HepG2 (cell line): ENCODE measurements around the gene LITAF. TPM values are rescaled to one million over a fixed set of nuclear protein-coding genes. Genes with fewer than 3 reads are reported as not detected.

Source experiments
- ATAC-seq: fragments of 200-7000 bp; cut with Tn5 transposase; 3 replicates; pipeline ENCODE4 v1.9.1; 2020; ENCODE audit warnings: mild to moderate bottlenecking, moderate library complexity
- BruUV-seq: library from RNA; stranded (reverse); fragments of 400-500 nt; replicated peaks from 2 replicates; lab custom pipeline; 2021; lab: Mats Ljungman, UMichigan
- CTCF ChIA-PET: fragments of 300-600 bp; formaldehyde crosslinking; extraction: SDS; loops from one replicate; lab custom pipeline; 2021; ENCODE audit warnings: low total read pairs, inconsistent platforms, low intra/inter-chr PET ratio; lab: Yijun Ruan, JAX
- POLR2A ChIA-PET: fragments of 350-600 bp; sonication (Branson Sonifier 250); formaldehyde crosslinking; loops from one replicate; lab custom pipeline; 2020; ENCODE audit warnings: antibody characterized with exemption, inconsistent platforms; lab: Yijun Ruan, JAX
- DNase-seq: peaks from one replicate; pipeline ENCODE4 v3.0.0-alpha.2; 2015; ENCODE audit warnings: low spot score
- FAIRE-seq: peaks from 3 replicates; lab custom pipeline; 2011; peaks lifted over from hg19 to GRCh38; lab: Jason Lieb, UNC
- H2AFZ ChIP-seq: one replicate; pipeline ENCODE4 v1.6.1; 2011; ENCODE audit warnings: low read length, inconsistent platforms
- H3K27ac ChIP-seq: fragments of 300-600 bp; 3 replicates; pipeline ENCODE4 v1.8.0; 2011; ENCODE audit warnings: mixed run types, mild to moderate bottlenecking, mixed read lengths, low read length, inconsistent platforms; ENCODE audit not compliant: insufficient read depth; ENCODE audit errors: extremely low read length
- H3K27me3 ChIP-seq, 2 experiments: fragments of 200-600 bp in 1 of 2; 2 replicates in 1 of 2; 3 replicates in 1 of 2; pipeline versions ENCODE4 v1.6.0 to v1.8.0; 2011; ENCODE audit warnings: low read length in 2 of 2, mild to moderate bottlenecking in 2 of 2, moderate library complexity in 2 of 2, inconsistent platforms in 1 of 2; ENCODE audit not compliant: insufficient read depth in 2 of 2, control insufficient read depth in 1 of 2
- H3K36me3 ChIP-seq, 2 experiments: fragments of 200-600 bp in 1 of 2; replicated peaks in 1 of 2; 2 replicates in 1 of 2; 3 replicates in 1 of 2; pipeline versions ENCODE4 v1.5.1 to v1.8.0; 2011; ENCODE audit warnings: low read length in 2 of 2, inconsistent platforms in 1 of 2; ENCODE audit not compliant: insufficient read depth in 2 of 2, control insufficient read depth in 1 of 2
- H3K4me1 ChIP-seq: 2 replicates; pipeline ENCODE4 v1.5.1; 2012; ENCODE audit warnings: low read length, inconsistent platforms; ENCODE audit not compliant: insufficient read depth
- H3K4me2 ChIP-seq: 2 replicates; pipeline ENCODE4 v1.6.0; 2011; ENCODE audit warnings: low read depth, low read length, inconsistent platforms
- H3K4me3 ChIP-seq, 3 experiments: fragments of 200-600 bp in 1 of 3; sonication (generic), shearing (Covaris generic) in 1 of 3; replicated peaks in 1 of 3; 2 replicates each; pipeline ENCODE4 v1.5.1; 2011 to 2016; ENCODE audit warnings: low read length in 3 of 3, inconsistent platforms in 2 of 3, low read depth in 2 of 3, mild to moderate bottlenecking in 2 of 3, control low read depth in 1 of 3, mixed read lengths in 1 of 3; ENCODE audit not compliant: insufficient read depth in 1 of 3
- H3K79me2 ChIP-seq: one replicate; pipeline ENCODE4 v1.6.1; 2011; ENCODE audit warnings: low read length, inconsistent platforms; ENCODE audit not compliant: insufficient read depth
- H3K9ac ChIP-seq: 2 replicates; pipeline ENCODE4 v1.6.0; 2011; ENCODE audit warnings: mild to moderate bottlenecking, low read depth, low read length, inconsistent platforms; ENCODE audit not compliant: insufficient read depth
- H3K9me3 ChIP-seq: 2 replicates; pipeline ENCODE4 v1.5.1; 2012; ENCODE audit warnings: mild to moderate bottlenecking, low read length
- H4K20me1 ChIP-seq: 2 replicates; pipeline ENCODE4 v1.6.0; 2011; ENCODE audit warnings: inconsistent platforms, mild to moderate bottlenecking, low read length, moderate library complexity; ENCODE audit not compliant: insufficient read depth
- CEBPG ChIP-seq: IDR thresholded peaks from 2 replicates; pipeline ENCODE4 v1.6.1; 2016
- ERF ChIP-seq: IDR thresholded peaks from 2 replicates; pipeline ENCODE4 v1.6.1; 2018; ENCODE audit warnings: missing biosample characterization, missing genetic modification reagents
- FOSL2 ChIP-seq: sonication (generic); formaldehyde crosslinking; IDR thresholded peaks from 2 replicates; pipeline ENCODE4 v1.4.0; 2020; ENCODE audit warnings: missing genetic modification reagents
- GATAD2A ChIP-seq: IDR thresholded peaks from 2 replicates; pipeline ENCODE4 v1.6.1; 2016
- KDM3A ChIP-seq: IDR thresholded peaks from 2 replicates; pipeline ENCODE4 v1.6.1; 2018; ENCODE audit warnings: low read depth, missing compliant biosample characterization
- NFYC ChIP-seq: IDR thresholded peaks from 2 replicates; pipeline ENCODE4 v1.6.1; 2016; ENCODE audit warnings: missing genetic modification reagents, missing compliant biosample characterization
- PATZ1 ChIP-seq: sonication (generic); formaldehyde crosslinking; IDR thresholded peaks from 2 replicates; pipeline ENCODE4 v1.4.0; 2020; ENCODE audit warnings: missing genetic modification reagents
- SETDB1 ChIP-seq: sonication (generic); formaldehyde crosslinking; IDR thresholded peaks from 2 replicates; pipeline ENCODE4 v1.5.1; 2020; ENCODE audit warnings: missing genetic modification reagents, mild to moderate bottlenecking, borderline replicate concordance
- WIZ ChIP-seq: sonication (generic); formaldehyde crosslinking; IDR thresholded peaks from 2 replicates; pipeline ENCODE4 v1.5.1; 2020; ENCODE audit warnings: mild to moderate bottlenecking, missing genetic modification reagents
- XRCC5 ChIP-seq: fragments of 200-400 bp; formaldehyde crosslinking; optimal IDR thresholded peaks from 2 replicates; pipeline ENCODE3; 2017; ENCODE audit warnings: mild to moderate bottlenecking, low read length
- ZBTB1 ChIP-seq: sonication (generic); formaldehyde crosslinking; IDR thresholded peaks from 2 replicates; pipeline ENCODE4 v1.4.0; 2020; ENCODE audit warnings: missing genetic modification reagents, borderline replicate concordance
- ZFP37 ChIP-seq: sonication (generic); formaldehyde crosslinking; IDR thresholded peaks from 2 replicates; pipeline ENCODE4 v1.4.0; 2020; ENCODE audit warnings: missing genetic modification reagents, borderline replicate concordance
- ZMYM3 ChIP-seq: sonication (generic); formaldehyde crosslinking; IDR thresholded peaks from 2 replicates; pipeline ENCODE4 v1.5.1; 2020; ENCODE audit warnings: mild to moderate bottlenecking, missing genetic modification reagents
- ZNF335 ChIP-seq: sonication (generic); formaldehyde crosslinking; IDR thresholded peaks from 2 replicates; pipeline ENCODE4 v1.4.0; 2020; ENCODE audit warnings: missing genetic modification reagents
- ZNF362 ChIP-seq: sonication (generic); formaldehyde crosslinking; IDR thresholded peaks from 2 replicates; pipeline ENCODE4 v1.4.0; 2020; ENCODE audit warnings: missing genetic modification reagents, mild to moderate bottlenecking, borderline replicate concordance
- ZNF605 ChIP-seq: sonication (generic); formaldehyde crosslinking; IDR thresholded peaks from 2 replicates; pipeline ENCODE4 v1.8.0; 2022; ENCODE audit warnings: mild to moderate bottlenecking, missing genetic modification reagents
- ZSCAN12 ChIP-seq: sonication (generic); formaldehyde crosslinking; IDR thresholded peaks from 2 replicates; pipeline ENCODE4 v1.9.0; 2021; ENCODE audit warnings: mild to moderate bottlenecking, missing genetic modification reagents
- WGBS: methylation state at CpG from one replicate; pipeline ENCODE4 v1.1.6; 2017; ENCODE audit warnings: low lambda C conversion rate; 5-methylcytosine and 5-hydroxymethylcytosine counted together
- in situ Hi-C: cut with HindIII; loops from 2 replicates; pipeline ENCODE4 v1.10.0; 2017; ENCODE audit warnings: low pct_unique_long_range_greater_than_20kb; ENCODE audit not compliant: extremely low pct_ligation_motif_present
- intact Hi-C: fragments of 100-400 bp; cut with micrococcal nuclease; formaldehyde crosslinking; loops from one replicate; pipeline ENCODE4 v1.10.0; 2022; ENCODE audit not compliant: unreplicated experiment
- polyA plus RNA-seq, 8 experiments: library from polyadenylated mRNA; depleted of rRNA in 3 of 8; stranded (reverse) in 7 of 8; unstranded in 1 of 8; fragments of >200 nt; fragmentation: Illumina TruSeq in 4 of 8; extraction: Trizol in 4 of 8; gene quantifications; 2 replicates each; pipeline versions ENCODE4 v1.2.1 to v1.2.3, GENCODE V29; 2011 to 2016; ENCODE audit warnings: low read depth in 4 of 8, missing spikeins in 1 of 8, mixed read lengths in 1 of 8; ENCODE audit not compliant: insufficient read depth in 1 of 8
- total RNA-seq, 5 experiments: library from RNA; depleted of rRNA; stranded (reverse); fragments of >200 nt; fragmentation: Illumina TruSeq; extraction: Trizol; gene quantifications; 2 replicates each; pipeline ENCODE4 v1.2.3, GENCODE V29; 2016; ENCODE audit warnings: low read depth in 1 of 5
- TF ChIP-seq, protein P1 (sequence below), 2 experiments: fragments of 450-650 bp in 1 of 2; sonication (generic) in 1 of 2; formaldehyde crosslinking; IDR thresholded peaks; 2 replicates each; pipeline versions ENCODE4 v1.5.0 to v1.8.0; 2020 to 2022; ENCODE audit warnings: mild to moderate bottlenecking in 1 of 2, missing genetic modification reagents in 1 of 2
- TF ChIP-seq, protein P2 (sequence below): IDR thresholded peaks from 2 replicates; pipeline ENCODE4 v1.6.1; 2016; ENCODE audit warnings: missing compliant biosample characterization, missing genetic modification reagents, borderline replicate concordance
- TF ChIP-seq, protein P3 (sequence below): IDR thresholded peaks from 2 replicates; pipeline ENCODE4 v1.6.1; 2016; ENCODE audit warnings: low read depth, borderline replicate concordance

LITAF gene
- total and polyA plus RNA-seq, 2 of the 13 experiments (the other 11 are each of a cell fraction or from before 2014, with no cell fraction given) = 80.1 to 141 TPM

GRCh38 chr16:11627822-11628457 is 41.2 kb upstream of the LITAF start:
- peaks cover 60% of the 10 kb centered on the region for H3K4me1 ChIP-seq
- TF ChIP-seq, protein P1, sequence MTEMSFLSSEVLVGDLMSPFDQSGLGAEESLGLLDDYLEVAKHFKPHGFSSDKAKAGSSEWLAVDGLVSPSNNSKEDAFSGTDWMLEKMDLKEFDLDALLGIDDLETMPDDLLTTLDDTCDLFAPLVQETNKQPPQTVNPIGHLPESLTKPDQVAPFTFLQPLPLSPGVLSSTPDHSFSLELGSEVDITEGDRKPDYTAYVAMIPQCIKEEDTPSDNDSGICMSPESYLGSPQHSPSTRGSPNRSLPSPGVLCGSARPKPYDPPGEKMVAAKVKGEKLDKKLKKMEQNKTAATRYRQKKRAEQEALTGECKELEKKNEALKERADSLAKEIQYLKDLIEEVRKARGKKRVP (CRISPR knock-in tag; IDR thresholded peaks at IDR 0.05) = peak in 1 of 2 experiments; percentile 96; a peak in 2 of 4 replicates
- TF ChIP-seq XRCC5 (peak; percentile 36), ZNF605 (CRISPR knock-in tag) (0 out of 2 replicates have a peak, but pooled peaks have one; percentile 27), CEBPG (CRISPR knock-in tag) (peak; percentile 72), WIZ (CRISPR knock-in tag) (no peak), ZMYM3 (CRISPR knock-in tag) (no peak), GATAD2A (CRISPR knock-in tag) (0 out of 2 replicates have a peak, but pooled peaks have one; percentile 24), NFYC (CRISPR knock-in tag) (no peak), FOSL2 (CRISPR knock-in tag) (peak; percentile 95), SETDB1 (CRISPR knock-in tag) (no peak), ZSCAN12 (no peak), ZFP37 (CRISPR knock-in tag) (no peak), PATZ1 (CRISPR knock-in tag) (0 out of 2 replicates have a peak, but pooled peaks have one; percentile 23), KDM3A (CRISPR knock-in tag) (no peak), ZNF335 (CRISPR knock-in tag) (0 out of 2 replicates have a peak, but pooled peaks have one; percentile 15), ZNF362 (CRISPR knock-in tag) (peak; percentile 74), ERF (CRISPR knock-in tag) (0 out of 2 replicates have a peak, but pooled peaks have one; percentile 16), ZBTB1 (CRISPR knock-in tag) (no peak)
- TF ChIP-seq, protein P2, sequence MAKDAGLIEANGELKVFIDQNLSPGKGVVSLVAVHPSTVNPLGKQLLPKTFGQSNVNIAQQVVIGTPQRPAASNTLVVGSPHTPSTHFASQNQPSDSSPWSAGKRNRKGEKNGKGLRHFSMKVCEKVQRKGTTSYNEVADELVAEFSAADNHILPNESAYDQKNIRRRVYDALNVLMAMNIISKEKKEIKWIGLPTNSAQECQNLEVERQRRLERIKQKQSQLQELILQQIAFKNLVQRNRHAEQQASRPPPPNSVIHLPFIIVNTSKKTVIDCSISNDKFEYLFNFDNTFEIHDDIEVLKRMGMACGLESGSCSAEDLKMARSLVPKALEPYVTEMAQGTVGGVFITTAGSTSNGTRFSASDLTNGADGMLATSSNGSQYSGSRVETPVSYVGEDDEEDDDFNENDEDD (CRISPR knock-in tag) = no peak
- TF ChIP-seq, protein P3, sequence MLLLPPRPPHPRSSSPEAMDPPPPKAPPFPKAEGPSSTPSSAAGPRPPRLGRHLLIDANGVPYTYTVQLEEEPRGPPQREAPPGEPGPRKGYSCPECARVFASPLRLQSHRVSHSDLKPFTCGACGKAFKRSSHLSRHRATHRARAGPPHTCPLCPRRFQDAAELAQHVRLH = 0 out of 2 replicates have a peak, but pooled peaks have one; percentile 14

More at GRCh38 chr16:11627822-11628457, 41.2 kb upstream of the LITAF start:
- 29% methylated on average over 15 of the region's 15 CpGs for WGBS
- FAIRE-seq (no peak), DNase-seq (no peak), ATAC-seq (no peak)
- H3K36me3 ChIP-seq = no peaks in the 10 kb centered on the region
- H3K9ac ChIP-seq = no peak overlapping the region
- no peaks in the 10 kb centered on the region; a peak in 1 of 5 replicates for H3K27me3 ChIP-seq
- ChIA-PET POLR2A (interaction anchor here (1.0 to 2.2 kb wide), 2 partner anchors 12 to 13 kb away, joined by 4 to 8 read pairs; no protein-coding TSS in a partner anchor), CTCF (no interaction called here)
- H2AFZ ChIP-seq = no peak overlapping the region
- no peak overlapping the region; a peak in 1 of 6 replicates for H3K4me3 ChIP-seq
- no peak overlapping the region for H3K27ac ChIP-seq
- H4K20me1 ChIP-seq = no peaks in the 10 kb centered on the region
- peak overlapping the region; percentile 43 for H3K4me2 ChIP-seq
- in situ Hi-C loops (no loop called here), intact Hi-C loops (no loop called here)
- BruUV-seq = no TSS peak
- H3K79me2 ChIP-seq = no peaks in the 10 kb centered on the region
- H3K9me3 ChIP-seq = no peaks in the 10 kb centered on the region
